HG02840 (cell line): ENCODE data around the gene BARX2.

Experiments used
- ATAC-seq: cut with Tn5 transposase; IDR thresholded peaks from one replicate; pipeline ENCODE4 v1.9.1; 2021; ENCODE audit warnings: mild to moderate bottlenecking, moderate library complexity, moderate number of reproducible peaks; ENCODE audit not compliant: unreplicated experiment, low FRiP score

The BARX2 gene

GRCh38 chr11:129428557-129428956 lies 52.9 kb downstream of the BARX2 start:
- no peak for ATAC-seq

- no peak for ATAC-seq
Observed at GRCh38 chr11:129434641-129435498, 59.2 kb downstream of the BARX2 start.

- ATAC-seq: no peak
Observed at GRCh38 chr11:129435499-129436245, 60.0 kb downstream of the BARX2 start.

- ATAC-seq: no peak
Observed at GRCh38 chr11:129436573-129436972, 60.9 kb downstream of the BARX2 start.

- no peak for ATAC-seq
Observed at GRCh38 chr11:129440028-129440713, 64.5 kb downstream of the BARX2 start.

- no peak for ATAC-seq
Observed at GRCh38 chr11:129442171-129442570, 66.5 kb downstream of the BARX2 start.

GRCh38 chr11:129443276-129443675 lies 67.6 kb downstream of the BARX2 start:
- no peak for ATAC-seq

GRCh38 chr11:129444274-129444673 lies 68.6 kb downstream of the BARX2 start:
- no peak for ATAC-seq

GRCh38 chr11:129445226-129445625 lies 69.6 kb downstream of the BARX2 start:
- no peak for ATAC-seq

GRCh38 chr11:129446572-129446971 lies 70.9 kb downstream of the BARX2 start:
- ATAC-seq: no peak

GRCh38 chr11:129447654-129448239 lies 72.1 kb downstream of the BARX2 start:
- no peak for ATAC-seq

GRCh38 chr11:129451524-129451923 lies 75.9 kb downstream of the BARX2 start:
- ATAC-seq: no peak

- ATAC-seq: no peak
Observed at GRCh38 chr11:129453293-129453721, 77.7 kb downstream of the BARX2 start.

- ATAC-seq: no peak
Observed at GRCh38 chr11:129455101-129455500, 79.5 kb downstream of the BARX2 start.

- ATAC-seq: no peak
Observed at GRCh38 chr11:129455756-129456655, 80.4 kb downstream of the BARX2 start.

- ATAC-seq: no peak
Observed at GRCh38 chr11:129457321-129457720, 81.7 kb downstream of the BARX2 start.

- ATAC-seq: no peak
Observed at GRCh38 chr11:129458278-129458677, 82.6 kb downstream of the BARX2 start.

- no peak for ATAC-seq
Observed at GRCh38 chr11:129458756-129459535, 83.3 kb downstream of the BARX2 start.

- ATAC-seq: no peak
Observed at GRCh38 chr11:129460714-129461113, 85.1 kb downstream of the BARX2 start.
